Erythroblast (primary cell): ENCODE data around the gene HLCS.

Experiments
- DNase-seq, 2 experiments: peaks; one replicate each; lab custom pipeline; 2025; lab: John Stamatoyannopoulos, UW
- GATA1 ChIP-seq: IDR thresholded peaks from 2 replicates; pipeline ENCODE4 v1.6.1; 2011; ENCODE audit warnings: low read depth, mild to moderate bottlenecking, control low read depth, low read length, moderate library complexity
- POLR2A ChIP-seq: IDR thresholded peaks from 2 replicates; pipeline ENCODE4 v1.6.1; 2011; ENCODE audit warnings: mild to moderate bottlenecking, low read length

HLCS gene

GRCh38 chr21:36722370-36723368 is 243.8 kb downstream of the HLCS start:
- TF ChIP-seq GATA1: no peak
- TF ChIP-seq POLR2A: no peak
- no peak for DNase-seq

- no peak for TF ChIP-seq GATA1
- DNase-seq: no peak
Observed at GRCh38 chr21:36721817-36722216, 244.7 kb downstream of the HLCS start.

- no peak for DNase-seq
- no peak for TF ChIP-seq POLR2A
- TF ChIP-seq GATA1: no peak
Observed at GRCh38 chr21:36719614-36720013, 246.9 kb downstream of the HLCS start.

GRCh38 chr21:36718951-36719501 is 247.4 kb downstream of the HLCS start:
- peak; percentile 36 to 56 for DNase-seq
- no peak for TF ChIP-seq GATA1
- no peak for TF ChIP-seq POLR2A

- no peak for TF ChIP-seq GATA1
Observed at GRCh38 chr21:36717976-36718375, 248.5 kb downstream of the HLCS start.

GRCh38 chr21:36716836-36717235 is 249.6 kb downstream of the HLCS start:
- TF ChIP-seq GATA1: no peak
- TF ChIP-seq POLR2A: no peak
- no peak for DNase-seq

More at GRCh38 chr21:36717976-36718375, 248.5 kb downstream of the HLCS start:
- no peak for DNase-seq

GRCh38 chr21:36716387-36716786 is 250.1 kb downstream of the HLCS start:
- TF ChIP-seq POLR2A: no peak
- TF ChIP-seq GATA1: no peak
- no peak for DNase-seq

GRCh38 chr21:36713746-36714145 is 252.7 kb downstream of the HLCS start:
- DNase-seq: no peak
- TF ChIP-seq POLR2A: no peak
- no peak for TF ChIP-seq GATA1

GRCh38 chr21:36710729-36711048 is 255.8 kb downstream of the HLCS start:
- no peak for DNase-seq
- TF ChIP-seq GATA1 (no peak), POLR2A (no peak)

- DNase-seq: no peak
- TF ChIP-seq POLR2A: no peak
- no peak for TF ChIP-seq GATA1
Observed at GRCh38 chr21:36709868-36710728, 256.4 kb downstream of the HLCS start.

- DNase-seq: no peak
- TF ChIP-seq POLR2A (no peak), GATA1 (no peak)
Observed at GRCh38 chr21:36709030-36709867, 257.2 kb downstream of the HLCS start.

- no peak for DNase-seq
- TF ChIP-seq POLR2A (no peak), GATA1 (no peak)
Observed at GRCh38 chr21:36708286-36709029, 258.0 kb downstream of the HLCS start.

- no peak for DNase-seq
- TF ChIP-seq POLR2A (no peak), GATA1 (no peak)
Observed at GRCh38 chr21:36707763-36708285, 258.6 kb downstream of the HLCS start.
